Stimulated activated CD4-positive, alpha-beta T cell treated with anti-CD3 and anti-CD28 coated beads, Interleukin-15, amount 100 ng/mL, for 24 hours (primary cell): ENCODE data around the gene SMC6.

Experiments
- DNase-seq: peaks from one replicate; pipeline ENCODE4 v3.0.0-alpha.2; 2020

The SMC6 gene

GRCh38 chr2:17614174-17614930, 139.3 kb downstream of the SMC6 start:
- no peak for DNase-seq
